ENCODE measurements around the gene BSN.

- TF ChIP-seq REST (IDR thresholded peaks at IDR 0.05; ENCODE audit: insufficient read depth in 1 of 2, low read depth in 2 of 2, low read length in 1 of 2) (no peak), CTCF (IDR thresholded peaks at IDR 0.05) (no peak)
These were observed 84.2 kb downstream of the BSN start for GRCh38 chr3:49638445-49638844.
